ENCODE measurements around the gene ITGAE. TPM values are rescaled to one million over a fixed set of nuclear protein-coding genes. Genes with fewer than 3 reads are reported as not detected.
"Not testable (repeated sequence)": the region's sequence is repeated elsewhere in the genome, so short reads cannot be mapped to it uniquely, and the experiment has no call there.

The ITGAE gene
- total RNA-seq = 10 to 100 TPM; 36.7 to 48.0 TPM

GRCh38 chr17:3800362-3801271 lies at the start of gene ITGAE:
ITGAE (minus strand) TSS chr17:3801188; CDS start chr17:3801144, 44 bp downstream.
- Mint-ChIP-seq H3K27ac (peak within 1 kb of the TSS; percentile 52 to 56), H3K9me3 (no peaks in the 10 kb centered on the region), H3K36me3 (no peaks in the 10 kb centered on the region)
- ATAC-seq (no peak), DNase-seq (ENCODE audit: low spot score in 2 of 2) (no peak)

- no peaks in the 10 kb centered on the region for H3K9me3 Mint-ChIP-seq
- DNase-seq (ENCODE audit: low spot score in 2 of 2) (no peak), ATAC-seq (no peak)
- H3K36me3 Mint-ChIP-seq = peaks cover 0 to 15% of the 10 kb centered on the region in 2 donors
- H3K27ac Mint-ChIP-seq = no peak overlapping the region
Measured at GRCh38 chr17:3848229-3848835, 47.3 kb upstream of the ITGAE start.

GRCh38 chr17:3847165-3847670 lies 46.2 kb upstream of the ITGAE start:
- Mint-ChIP-seq H3K36me3 (peaks cover 0 to 18% of the 10 kb centered on the region in 2 donors), H3K27ac (no peak overlapping the region), H3K9me3 (no peaks in the 10 kb centered on the region)
- ATAC-seq = no peak
- no peak for DNase-seq (ENCODE audit: low spot score in 2 of 2)

GRCh38 chr17:3846437-3847164 lies 45.6 kb upstream of the ITGAE start:
- Mint-ChIP-seq H3K36me3 (peaks cover 0 to 18% of the 10 kb centered on the region in 2 donors), H3K27ac (peak overlapping the region; percentile 22 to 98), H3K9me3 (no peaks in the 10 kb centered on the region)
- ATAC-seq (no peak), DNase-seq (ENCODE audit: low spot score in 2 of 2) (no peak)

DNA sequence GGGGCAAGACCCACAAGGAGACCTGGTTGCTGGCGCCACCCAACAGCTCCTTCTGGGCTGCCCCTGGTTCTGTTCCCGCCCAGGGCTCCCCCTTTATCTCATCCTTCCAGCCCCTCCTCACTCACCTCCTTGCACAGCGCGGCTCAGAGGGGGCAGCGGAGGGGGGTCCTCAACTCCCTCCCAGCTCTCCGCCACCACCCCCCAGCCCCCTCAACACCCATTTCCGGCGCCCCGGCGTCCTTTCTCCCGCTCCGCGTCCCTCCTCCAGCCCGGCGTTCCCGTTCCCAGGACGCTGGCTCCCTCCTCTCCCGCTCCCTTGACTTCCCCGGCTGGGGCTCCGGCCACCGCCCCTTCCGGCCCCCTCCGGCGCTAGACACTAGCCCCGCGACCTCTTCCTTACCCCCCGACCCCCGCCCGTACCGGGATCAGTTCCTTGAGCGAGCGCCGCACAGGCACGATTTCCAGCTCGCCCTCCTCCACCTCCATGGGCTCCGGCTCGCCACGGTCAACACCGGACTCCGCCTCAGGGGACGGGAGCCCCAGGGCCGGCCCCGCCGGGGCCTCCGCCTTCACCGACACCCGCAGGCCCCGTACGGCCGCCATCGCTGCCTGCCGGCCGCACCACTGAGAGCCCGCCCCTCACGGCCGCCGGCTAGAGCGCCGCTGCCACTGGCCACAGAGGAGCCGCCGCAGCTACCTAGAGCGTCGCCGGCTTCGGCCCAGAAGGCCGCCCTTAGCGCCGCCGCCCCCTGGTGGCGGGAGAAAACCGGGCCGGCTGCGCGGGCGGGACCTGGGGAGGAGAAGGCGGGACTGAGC lies 44.8 kb upstream of the ITGAE start, which contains the start of gene NCBP3:
Gene NCBP3, minus strand, starts transcription at position 626 of the 816 bp plus-strand sequence. Its CDS starts 23 bp downstream, at position 603.
- peak; percentile 93 to 98 for DNase-seq (ENCODE audit: low spot score in 2 of 2)
- Mint-ChIP-seq H3K27ac (peak within 1 kb of the TSS; percentile 98), H3K36me3 (peaks cover 0 to 18% of the 10 kb centered on the region in 2 donors), H3K9me3 (no peaks in the 10 kb centered on the region)
- peak; percentile 95 to 96 for ATAC-seq

DNA sequence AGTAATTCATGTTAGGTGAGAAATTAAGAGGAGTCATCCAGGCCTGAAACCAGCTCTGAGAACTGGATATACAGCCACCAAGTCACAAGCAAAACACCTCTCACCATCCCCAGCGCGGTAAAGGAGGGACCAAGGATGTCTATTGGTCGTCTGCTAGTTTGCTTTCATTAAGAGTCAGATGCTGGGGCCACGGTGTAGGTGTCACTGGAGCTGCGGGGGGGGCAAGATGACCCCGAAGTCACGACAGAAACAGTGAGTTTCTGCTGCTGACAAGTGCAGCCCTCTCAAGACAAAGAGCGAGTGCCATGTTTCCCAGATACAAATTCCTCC lies 44.3 kb upstream of the ITGAE start:
- H3K9me3 Mint-ChIP-seq = no peaks in the 10 kb centered on the region
- ATAC-seq (peak; percentile 47 to 67), DNase-seq (ENCODE audit: low spot score in 2 of 2) (peak; percentile 39 to 62)
- H3K27ac Mint-ChIP-seq = peak overlapping the region; percentile 98
- peaks cover 0 to 18% of the 10 kb centered on the region in 2 donors for H3K36me3 Mint-ChIP-seq

- peaks cover 0 to 23% of the 10 kb centered on the region in 2 donors for H3K36me3 Mint-ChIP-seq
- ATAC-seq, H3K9me3 Mint-ChIP-seq: not testable (repeated sequence)
- H3K27ac Mint-ChIP-seq = peak overlapping the region; percentile 30 to 98
- peak in 1 of 2 donors; percentile 43 for DNase-seq (ENCODE audit: low spot score in 2 of 2)
Measured at GRCh38 chr17:3844556-3844955, 43.6 kb upstream of the ITGAE start.

DNA sequence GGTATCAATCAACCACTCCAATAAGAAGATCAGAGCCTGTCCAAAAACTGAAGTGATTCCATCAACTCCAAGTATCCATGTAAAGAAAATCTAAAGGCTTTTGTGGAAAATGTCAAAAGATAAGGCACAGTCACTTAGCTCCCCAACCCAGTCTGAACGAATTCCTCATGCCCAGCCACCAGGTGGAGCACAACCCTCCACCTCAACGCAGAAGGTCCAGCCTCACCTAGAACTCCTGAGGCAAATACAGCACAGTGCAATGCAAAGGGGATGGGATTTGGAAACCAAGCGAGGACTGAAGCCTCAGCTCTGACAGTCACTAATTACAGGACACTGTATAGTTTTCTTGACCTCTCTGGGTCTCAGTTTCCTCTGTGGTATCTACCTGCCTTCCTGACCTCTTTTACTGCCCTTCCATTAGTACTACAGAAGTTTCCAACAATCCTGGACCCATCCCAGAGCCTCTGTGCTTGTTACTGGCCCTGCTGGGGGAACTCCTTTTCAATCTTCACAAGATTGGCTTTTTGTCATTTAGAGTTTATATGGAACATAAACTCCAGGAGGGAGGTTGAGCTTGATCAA lies 43.0 kb upstream of the ITGAE start:
- no peaks in the 10 kb centered on the region for H3K9me3 Mint-ChIP-seq
- no peak for ATAC-seq
- H3K36me3 Mint-ChIP-seq = peaks cover 0 to 24% of the 10 kb centered on the region in 2 donors
- H3K27ac Mint-ChIP-seq = peak overlapping the region; percentile 46 to 98
- peak; percentile 37 to 53 for DNase-seq (ENCODE audit: low spot score in 2 of 2)

DNA sequence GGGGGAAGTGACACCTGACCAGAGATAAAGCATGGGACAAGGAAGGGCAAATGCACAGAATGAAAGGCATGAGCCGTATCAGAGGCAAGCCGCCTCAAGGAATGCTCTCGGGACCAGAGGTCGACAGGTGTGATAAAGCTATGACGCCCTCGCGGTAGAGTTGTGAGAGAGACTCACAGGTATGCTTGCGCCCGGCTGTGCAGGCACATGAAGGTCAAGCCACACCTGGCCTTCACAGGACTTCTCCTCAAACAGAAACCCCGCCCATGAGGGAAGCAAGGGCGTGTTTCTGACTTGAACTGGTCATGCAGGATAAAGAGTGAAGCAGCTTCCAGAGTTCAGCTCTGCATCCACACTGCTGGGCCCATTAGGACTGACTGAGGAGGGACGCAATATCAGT lies 37.2 kb upstream of the ITGAE start:
- no peak for DNase-seq (ENCODE audit: low spot score in 2 of 2)
- Mint-ChIP-seq H3K36me3 (peaks cover 0 to 8% of the 10 kb centered on the region in 2 donors), H3K9me3 (no peaks in the 10 kb centered on the region), H3K27ac (no peak overlapping the region)
- ATAC-seq = no peak

DNA sequence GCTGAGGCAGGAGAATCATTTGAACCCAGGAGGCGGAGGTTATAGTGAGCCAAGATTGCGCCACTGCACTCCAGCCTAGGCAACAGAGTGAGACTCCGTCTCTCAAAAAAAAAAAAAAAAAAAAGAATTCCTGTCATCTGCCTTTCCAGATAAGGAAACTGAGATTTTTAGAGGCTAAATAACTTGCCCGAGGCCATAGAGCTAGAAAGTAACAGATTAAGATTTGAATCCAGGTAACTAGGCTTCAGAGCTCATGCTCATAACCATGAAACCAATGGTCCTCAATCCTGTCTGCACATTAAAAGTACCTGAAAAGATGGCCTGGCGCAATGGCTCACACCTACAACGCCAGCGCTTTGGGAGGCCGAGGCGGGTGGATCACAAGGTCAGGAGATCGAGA lies 35.6 kb upstream of the ITGAE start:
- Mint-ChIP-seq H3K9me3 (no peaks in the 10 kb centered on the region), H3K36me3 (peaks cover 0 to 7% of the 10 kb centered on the region in 2 donors), H3K27ac (peak overlapping the region in 1 of 2 donors; percentile 50)
- ATAC-seq (no peak), DNase-seq (ENCODE audit: low spot score in 2 of 2) (no peak)

DNA sequence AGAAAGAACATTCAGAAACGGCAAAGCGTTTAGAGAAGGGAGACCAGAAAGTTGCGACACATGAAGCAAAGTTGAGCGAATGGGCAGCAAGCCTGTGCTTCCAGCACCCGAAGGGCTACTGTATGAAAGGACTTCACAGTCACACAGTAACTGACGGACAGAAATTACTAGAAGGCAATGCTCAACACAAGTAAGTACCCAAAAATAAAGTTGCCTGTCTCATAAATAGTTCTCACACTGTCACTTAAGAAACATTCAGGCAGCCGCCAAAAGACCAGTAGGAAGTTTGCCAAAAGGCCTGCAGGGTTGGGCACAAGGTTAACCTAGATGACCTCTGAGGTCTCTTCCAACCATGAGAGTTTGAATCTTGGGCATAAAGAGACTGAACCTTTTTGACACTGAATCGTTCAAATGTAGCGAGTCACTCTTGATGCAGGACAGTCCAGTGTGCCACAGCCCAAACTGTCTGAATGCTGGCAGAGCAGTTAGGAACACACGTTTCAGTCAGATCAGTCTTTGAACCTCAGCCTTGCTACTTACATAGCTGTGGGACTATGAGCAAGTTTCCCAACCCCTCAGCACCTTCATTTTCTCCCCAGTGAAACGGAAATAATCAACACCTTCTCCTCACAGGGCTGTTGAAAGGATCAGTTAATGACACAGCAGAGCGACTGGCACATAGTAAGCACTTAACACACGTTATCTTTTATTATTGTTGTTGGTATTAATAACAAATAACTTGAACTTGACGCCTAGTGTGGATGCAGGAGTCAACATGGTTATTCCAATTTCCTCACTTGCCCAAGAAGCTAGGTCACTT lies 34.6 kb upstream of the ITGAE start:
- H3K36me3 Mint-ChIP-seq = peaks cover 0 to 7% of the 10 kb centered on the region in 2 donors
- H3K9me3 Mint-ChIP-seq = no peaks in the 10 kb centered on the region
- ATAC-seq (no peak), DNase-seq (ENCODE audit: low spot score in 2 of 2) (no peak)
- H3K27ac Mint-ChIP-seq = no peak overlapping the region

- no peak for ATAC-seq
- H3K27ac Mint-ChIP-seq = no peak overlapping the region
Measured at GRCh38 chr17:3834811-3835210, 33.8 kb upstream of the ITGAE start.

GRCh38 chr17:3828852-3829232 lies 27.9 kb upstream of the ITGAE start:
- Mint-ChIP-seq H3K9me3 (no peaks in the 10 kb centered on the region), H3K36me3 (no peaks in the 10 kb centered on the region), H3K27ac (no peak overlapping the region)
- ATAC-seq (no peak), DNase-seq (ENCODE audit: low spot score in 2 of 2) (no peak)

More at GRCh38 chr17:3834811-3835210, 33.8 kb upstream of the ITGAE start:
- DNase-seq (ENCODE audit: low spot score in 2 of 2) = no peak
- Mint-ChIP-seq H3K9me3 (no peaks in the 10 kb centered on the region), H3K36me3 (peaks cover 0 to 4% of the 10 kb centered on the region in 2 donors)

GRCh38 chr17:3828151-3828851 lies 27.3 kb upstream of the ITGAE start:
- ATAC-seq = no peak
- Mint-ChIP-seq H3K27ac (peak overlapping the region in 1 of 2 donors; percentile 11), H3K36me3 (no peaks in the 10 kb centered on the region), H3K9me3 (no peaks in the 10 kb centered on the region)
- no peak for DNase-seq (ENCODE audit: low spot score in 2 of 2)
